ENCODE results near the gene BRPF3.

Gene BRPF3

DNA sequence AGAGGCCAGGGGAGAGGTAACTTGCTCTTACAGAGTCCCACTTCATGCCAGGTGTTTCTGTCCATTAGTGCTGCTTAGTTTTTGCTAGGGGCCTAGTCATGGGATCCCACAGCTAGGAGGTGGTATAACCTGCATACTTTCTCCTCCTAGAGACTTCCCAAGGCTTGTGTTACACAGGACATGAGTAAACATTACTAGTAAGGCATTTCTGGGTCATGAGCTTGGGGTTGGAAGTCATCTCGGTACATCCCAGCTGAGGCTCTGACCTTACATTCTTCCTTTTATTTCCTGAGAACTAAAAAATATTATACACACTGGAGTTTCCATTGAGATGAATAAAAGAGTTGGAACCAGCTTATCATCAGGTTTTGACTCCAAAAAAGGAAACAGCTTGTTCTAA is 52.4 kb downstream of the BRPF3 start:
- DNase-seq (ENCODE audit: low spot score in 2 of 2), result no peak
- Histone ChIP-seq H3K4me3 (no peak overlapping the region), H3K27me3 (ENCODE audit: low read depth) (no peaks in the 10 kb centered on the region), H3K4me1 (peaks cover 9% of the 10 kb centered on the region; the same call in 1 of the 2 replicates), H3K9me3 (no peaks in the 10 kb centered on the region), H3K36me3 (replicated peaks) (no peaks in the 10 kb centered on the region)
- in situ Hi-C loops (cut with MboI; ENCODE audit: low sequenced_read_pairs), result no loop called here

GRCh38 chr6:36249536-36249935 is 53.0 kb downstream of the BRPF3 start:
- DNase-seq (ENCODE audit: low spot score in 2 of 2), result no peak
- H3K36me3 ChIP-seq (replicated peaks), result no peaks in the 10 kb centered on the region
- no peaks in the 10 kb centered on the region for H3K27me3 ChIP-seq (ENCODE audit: low read depth)
- in situ Hi-C loops (cut with MboI; ENCODE audit: low sequenced_read_pairs), result no loop called here
- no peak overlapping the region for H3K4me3 ChIP-seq
- peaks cover 9% of the 10 kb centered on the region; the same call in 1 of the 2 replicates for H3K4me1 ChIP-seq
- no peaks in the 10 kb centered on the region for H3K9me3 ChIP-seq

DNA sequence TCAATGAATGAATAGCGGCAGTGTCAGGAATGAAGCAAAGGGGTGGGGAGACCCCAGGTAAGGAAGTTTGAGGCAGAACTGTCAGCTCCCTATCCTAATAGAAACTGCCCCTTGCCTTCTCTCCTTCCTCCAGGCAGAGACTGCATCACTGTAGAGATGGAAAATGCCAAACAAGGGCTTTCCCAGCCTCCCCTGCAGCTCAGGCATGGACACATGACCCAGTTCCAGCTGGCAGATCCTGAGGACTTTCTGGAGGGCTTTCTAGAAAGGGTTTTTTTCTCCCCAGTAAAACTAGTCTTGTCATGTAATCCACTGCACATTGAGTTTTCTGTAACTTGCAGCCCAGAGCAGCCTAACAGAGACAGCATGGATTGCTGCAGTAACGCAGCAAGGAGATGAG is 55.5 kb downstream of the BRPF3 start:
- in situ Hi-C loops (cut with MboI; ENCODE audit: low sequenced_read_pairs), result no loop called here
- H3K4me1 ChIP-seq, result no peaks in the 10 kb centered on the region
- no peak overlapping the region for H3K4me3 ChIP-seq
- H3K9me3 ChIP-seq, result no peaks in the 10 kb centered on the region
- no peak for DNase-seq (ENCODE audit: low spot score in 2 of 2)
- no peaks in the 10 kb centered on the region for H3K36me3 ChIP-seq (replicated peaks)
- no peaks in the 10 kb centered on the region for H3K27me3 ChIP-seq (ENCODE audit: low read depth)

DNA sequence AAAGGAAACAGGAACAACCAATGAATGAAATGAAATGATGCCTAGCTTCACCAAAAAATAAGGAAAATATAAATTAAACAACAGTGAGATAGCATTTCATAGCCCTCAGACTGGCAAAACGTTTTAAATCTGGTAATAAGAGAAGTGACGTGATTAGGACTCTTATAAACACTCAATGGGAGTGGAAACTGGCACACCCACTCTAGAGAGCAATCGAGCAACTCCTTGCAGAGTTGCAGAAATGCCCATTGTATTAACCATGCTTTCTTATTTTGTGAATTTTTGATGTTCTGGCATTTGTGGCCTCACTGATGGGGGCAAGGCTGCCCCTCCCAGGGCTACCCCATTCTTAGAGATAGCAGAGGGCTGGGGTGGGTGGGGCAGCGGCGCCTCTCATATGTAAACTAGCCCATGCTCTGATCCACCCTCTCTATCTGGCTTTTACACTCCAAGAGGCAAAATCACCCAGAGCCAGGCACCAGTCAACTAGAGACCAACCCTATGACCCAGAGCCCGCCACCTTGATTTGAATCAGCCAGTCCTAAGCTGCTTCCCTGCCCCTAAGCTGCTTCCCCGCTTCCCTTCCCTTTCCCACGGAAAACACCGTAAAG is 67.0 kb downstream of the BRPF3 start:
- in situ Hi-C loops (cut with MboI; ENCODE audit: low sequenced_read_pairs), result no loop called here
- Histone ChIP-seq H3K27me3 (ENCODE audit: low read depth) (no peaks in the 10 kb centered on the region), H3K36me3 (replicated peaks) (no peaks in the 10 kb centered on the region), H3K4me1 (no peaks in the 10 kb centered on the region), H3K4me3 (no peak overlapping the region), H3K9me3 (no peaks in the 10 kb centered on the region)
- DNase-seq (ENCODE audit: low spot score in 2 of 2), result no peak

- in situ Hi-C loops (cut with MboI; ENCODE audit: low sequenced_read_pairs), result no loop called here
- DNase-seq (ENCODE audit: low spot score in 2 of 2), result no peak
Observed at GRCh38 chr6:36265744-36266143, 69.2 kb downstream of the BRPF3 start.

DNA sequence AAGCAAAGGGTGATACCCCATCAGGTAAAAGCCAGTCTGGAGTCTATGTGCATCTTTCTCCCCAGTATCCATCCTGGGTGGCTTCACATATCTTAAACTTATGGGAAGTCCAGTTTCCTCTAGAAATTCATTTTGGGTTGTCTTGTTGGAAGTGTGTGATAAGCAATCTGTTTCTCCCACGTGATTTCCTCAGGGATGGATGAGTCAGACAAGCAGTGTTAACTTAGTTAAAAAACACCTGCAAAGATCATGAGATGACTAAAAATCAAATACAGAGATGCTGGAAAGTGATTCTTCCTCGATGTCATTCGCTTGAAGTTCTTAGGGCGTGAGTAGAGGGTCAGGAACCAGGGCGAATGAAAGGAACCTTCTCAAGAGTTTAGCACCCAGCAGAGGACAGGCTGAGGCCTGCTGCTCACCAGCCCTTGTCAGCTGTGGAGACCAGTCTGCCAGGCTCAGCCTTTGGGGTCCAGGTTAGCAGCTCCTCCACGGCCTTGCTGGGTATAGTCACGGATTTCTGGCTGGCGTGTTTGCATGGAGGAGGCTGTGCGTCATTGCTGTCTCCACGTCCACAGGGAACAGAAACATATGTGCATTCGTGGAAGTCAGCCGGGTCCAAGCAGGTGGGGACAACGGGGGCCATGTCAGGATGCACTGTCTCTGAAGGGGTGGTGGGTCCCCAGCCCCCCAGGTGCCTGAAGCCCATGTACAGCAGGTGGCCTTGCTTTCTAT is 70.5 kb downstream of the BRPF3 start:
- no peak for DNase-seq (ENCODE audit: low spot score in 2 of 2)
- in situ Hi-C loops (cut with MboI; ENCODE audit: low sequenced_read_pairs), result no loop called here
- no peak overlapping the region for H3K4me3 ChIP-seq
- no peaks in the 10 kb centered on the region for H3K9me3 ChIP-seq
- H3K4me1 ChIP-seq, result no peaks in the 10 kb centered on the region
- no peaks in the 10 kb centered on the region for H3K27me3 ChIP-seq (ENCODE audit: low read depth)
- no peaks in the 10 kb centered on the region for H3K36me3 ChIP-seq (replicated peaks)

More at GRCh38 chr6:36265744-36266143, 69.2 kb downstream of the BRPF3 start:
- Histone ChIP-seq H3K27me3 (ENCODE audit: low read depth) (no peaks in the 10 kb centered on the region), H3K9me3 (no peaks in the 10 kb centered on the region), H3K4me3 (no peak overlapping the region), H3K4me1 (no peaks in the 10 kb centered on the region), H3K36me3 (replicated peaks) (no peaks in the 10 kb centered on the region)

- no peak overlapping the region for H3K4me3 ChIP-seq
- no peaks in the 10 kb centered on the region for H3K36me3 ChIP-seq (replicated peaks)
- no peak for DNase-seq (ENCODE audit: low spot score in 2 of 2)
- no peaks in the 10 kb centered on the region for H3K4me1 ChIP-seq
- H3K9me3 ChIP-seq, result no peaks in the 10 kb centered on the region
- in situ Hi-C loops (cut with MboI; ENCODE audit: low sequenced_read_pairs), result no loop called here
- no peaks in the 10 kb centered on the region for H3K27me3 ChIP-seq (ENCODE audit: low read depth)
Observed at GRCh38 chr6:36267731-36268477, 71.4 kb downstream of the BRPF3 start.

DNA sequence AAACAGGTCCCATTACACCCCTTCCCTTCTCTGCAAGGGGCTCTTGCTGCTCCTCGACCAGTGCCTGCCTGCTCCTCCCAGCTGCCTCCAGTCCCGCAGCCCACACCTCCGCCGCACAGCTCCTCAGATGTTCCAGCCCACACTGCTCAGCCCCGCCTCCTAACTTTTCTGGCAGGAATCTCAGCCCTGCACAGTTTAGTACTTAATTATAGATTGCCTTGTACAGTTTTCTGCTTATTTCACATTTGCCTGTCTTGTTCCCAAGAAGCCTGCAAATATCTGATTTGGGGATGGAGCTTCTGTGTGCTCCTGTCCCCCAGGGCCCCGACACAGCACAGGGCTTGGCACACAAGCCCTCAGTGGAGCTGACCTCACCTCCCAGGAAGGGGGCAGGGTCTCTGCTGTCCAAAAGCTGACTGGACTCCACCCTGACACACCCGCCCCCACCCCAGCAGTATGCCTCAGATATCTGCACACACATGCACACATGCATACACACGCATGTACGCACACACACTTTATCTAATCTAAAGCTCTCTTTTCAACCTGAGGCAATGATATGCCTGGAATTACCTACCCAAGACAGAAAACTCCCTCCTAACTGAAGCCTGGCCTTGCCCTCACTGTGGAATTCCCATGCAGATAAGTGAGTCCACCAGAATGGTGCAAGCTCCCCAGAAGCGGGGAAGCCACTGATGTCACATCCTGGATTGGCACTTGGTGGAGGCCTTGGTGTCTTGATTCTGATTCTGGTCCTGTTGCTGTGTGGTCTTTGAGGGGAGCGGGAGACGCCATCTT is 72.1 kb downstream of the BRPF3 start:
- H3K4me3 ChIP-seq, result no peak overlapping the region
- no peaks in the 10 kb centered on the region for H3K36me3 ChIP-seq (replicated peaks)
- in situ Hi-C loops (cut with MboI; ENCODE audit: low sequenced_read_pairs), result no loop called here
- H3K9me3 ChIP-seq, result no peaks in the 10 kb centered on the region
- no peaks in the 10 kb centered on the region for H3K4me1 ChIP-seq
- DNase-seq (ENCODE audit: low spot score in 2 of 2), result no peak
- H3K27me3 ChIP-seq (ENCODE audit: low read depth), result no peaks in the 10 kb centered on the region

- no peak for DNase-seq (ENCODE audit: low spot score in 2 of 2)
- H3K9me3 ChIP-seq, result no peaks in the 10 kb centered on the region
- no peaks in the 10 kb centered on the region for H3K36me3 ChIP-seq (replicated peaks)
- in situ Hi-C loops (cut with MboI; ENCODE audit: low sequenced_read_pairs), result no loop called here
- H3K27me3 ChIP-seq (ENCODE audit: low read depth), result no peaks in the 10 kb centered on the region
- H3K4me1 ChIP-seq, result no peaks in the 10 kb centered on the region
- no peak within 1 kb of the TSS for H3K4me3 ChIP-seq
Observed at GRCh38 chr6:36269834-36270705, 73.5 kb downstream of the BRPF3 start, which contains the start of gene PNPLA1. TSS of gene PNPLA1 (plus strand) at chr6:36270060. CDS start at chr6:36270460, 400 bp downstream.

DNA sequence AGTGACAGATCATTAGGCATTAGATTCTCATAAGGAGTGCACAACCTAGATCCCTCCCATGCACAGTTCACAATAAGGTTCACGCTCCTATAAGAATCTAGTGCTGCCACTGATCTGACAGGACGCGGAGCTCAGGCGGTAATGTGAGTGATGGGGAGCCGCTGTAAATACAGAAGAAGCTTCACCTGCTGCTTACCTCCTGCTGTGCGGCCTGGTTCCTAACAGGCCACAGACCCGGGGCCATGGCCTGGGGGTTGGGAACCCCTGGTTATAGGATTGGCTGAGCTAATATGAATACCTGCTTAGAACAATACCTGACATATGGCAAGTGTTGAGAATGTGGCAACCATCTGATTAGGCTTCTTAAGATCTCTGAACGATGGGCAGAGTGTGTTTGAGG is 75.7 kb downstream of the BRPF3 start:
- DNase-seq (ENCODE audit: low spot score in 2 of 2), result no peak
- in situ Hi-C loops (cut with MboI; ENCODE audit: low sequenced_read_pairs), result no loop called here

DNA sequence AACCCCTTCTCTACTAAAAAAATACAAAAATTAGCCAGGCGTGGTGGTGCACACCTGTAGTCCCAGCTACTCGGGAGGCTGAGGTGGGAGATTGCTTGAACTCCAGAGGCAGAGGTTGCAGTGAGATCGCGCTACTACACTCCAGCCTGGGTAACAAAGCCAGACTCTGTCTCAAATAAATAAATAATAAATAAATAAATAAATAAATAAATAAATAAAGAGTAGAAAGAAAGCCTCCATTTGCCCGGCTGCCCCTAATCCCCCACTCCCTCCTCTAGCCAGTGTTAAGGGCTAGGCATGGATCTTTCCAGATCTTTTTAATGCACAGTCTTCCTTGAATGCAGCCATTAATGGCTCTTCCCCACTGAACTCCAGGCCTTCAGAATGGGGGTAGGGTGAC is 76.5 kb downstream of the BRPF3 start:
- in situ Hi-C loops (cut with MboI; ENCODE audit: low sequenced_read_pairs), result no loop called here
- DNase-seq (ENCODE audit: low spot score in 2 of 2), result no peak
- Histone ChIP-seq H3K36me3 (replicated peaks) (no peaks in the 10 kb centered on the region), H3K27me3 (ENCODE audit: low read depth) (no peaks in the 10 kb centered on the region), H3K4me3 (no peak overlapping the region), H3K4me1 (no peaks in the 10 kb centered on the region), H3K9me3 (no peaks in the 10 kb centered on the region)

More for the DNA sequence above, 75.7 kb downstream of the BRPF3 start:
- Histone ChIP-seq H3K9me3 (no peaks in the 10 kb centered on the region), H3K36me3 (replicated peaks) (no peaks in the 10 kb centered on the region), H3K27me3 (ENCODE audit: low read depth) (no peaks in the 10 kb centered on the region), H3K4me1 (no peaks in the 10 kb centered on the region), H3K4me3 (no peak overlapping the region)

GRCh38 chr6:36273802-36274514 is 77.4 kb downstream of the BRPF3 start:
- Histone ChIP-seq H3K4me3 (no peak overlapping the region), H3K36me3 (replicated peaks) (no peaks in the 10 kb centered on the region), H3K9me3 (no peaks in the 10 kb centered on the region), H3K27me3 (ENCODE audit: low read depth) (no peaks in the 10 kb centered on the region), H3K4me1 (no peaks in the 10 kb centered on the region)
- no peak for DNase-seq (ENCODE audit: low spot score in 2 of 2)
- in situ Hi-C loops (cut with MboI; ENCODE audit: low sequenced_read_pairs), result no loop called here

All from HAP-1 (cell line).